HCT116 (cell line): ENCODE data around the gene LDLR. TPM values are rescaled to one million over a fixed set of nuclear protein-coding genes. Genes with fewer than 3 reads are reported as not detected.
A peak's percentile ranks its signal among the peaks of the same experiment; 100 is the strongest.

ENCODE experiments used
- ATAC-seq: fragments of 200-7000 bp; cut with Tn5 transposase; 2 replicates; pipeline ENCODE4 v1.9.1; 2020; ENCODE audit warnings: mild to moderate bottlenecking, moderate library complexity
- Bru-seq: library from RNA; stranded (reverse); fragments of 400-500 nt; gene quantifications from one replicate; lab custom pipeline; 2021; lab: Mats Ljungman, UMichigan
- BruChase-seq, 2 experiments: library from RNA; stranded (reverse); fragments of 400-500 nt; gene quantifications; one replicate each; lab custom pipeline; 2021; lab: Mats Ljungman, UMichigan
- BruUV-seq: library from RNA; stranded (reverse); fragments of 400-500 nt; replicated peaks from 2 replicates; lab custom pipeline; 2021; lab: Mats Ljungman, UMichigan
- CTCF ChIA-PET: fragments of 300-600 bp; sonication (Branson Sonifier 250); formaldehyde crosslinking; loops from one replicate; lab custom pipeline; 2021; ENCODE audit warnings: antibody characterized with exemption; lab: Charles Lee
- POLR2A ChIA-PET: fragments of 300-600, 350-600 bp; sonication (Branson Sonifier 250); formaldehyde crosslinking; loops from one replicate; lab custom pipeline; 2021; ENCODE audit warnings: antibody characterized with exemption; lab: Charles Lee
- RAD21 ChIA-PET, 2 experiments: fragments of 300-600 bp; sonication (Branson Sonifier 250); formaldehyde crosslinking; loops; one replicate each; lab custom pipeline; 2023; ENCODE audit warnings: low total read pairs in 2 of 2; ENCODE audit not compliant: uncharacterized antibody in 2 of 2, unreplicated experiment in 2 of 2, low non-redundant PET in 1 of 2; lab: Charles Lee
- DNase-seq: peaks from one replicate; pipeline ENCODE4 v3.0.0-alpha.2; 2010; ENCODE audit warnings: low read depth, low spot score
- H2AFZ ChIP-seq: fragments of 200-600 bp; shearing (Covaris generic), sonication (generic); 2 replicates; pipeline ENCODE4 v1.6.1; 2017; ENCODE audit warnings: low read depth, mixed run types, mixed read lengths, antibody characterized with exemption, low read length; ENCODE audit not compliant: poor library complexity, severe bottlenecking
- H3K27ac ChIP-seq: 2 replicates; pipeline ENCODE4 v1.5.1; 2012; ENCODE audit warnings: low read depth, low read length
- H3K27me3 ChIP-seq: fragments of 200-600 bp; sonication (generic); 2 replicates; pipeline ENCODE4 v1.6.1; 2016; ENCODE audit warnings: mixed run types, low read length, mixed read lengths; ENCODE audit not compliant: insufficient read depth
- H3K36me3 ChIP-seq, 2 experiments: fragments of 200-500 bp in 1 of 2; fragments of 200-600 bp in 1 of 2; sonication (Bioruptor generic) in 1 of 2; sonication (generic) in 1 of 2; 2 replicates each; pipeline versions ENCODE4 v1.5.1 to v1.6.1; 2014 to 2016; ENCODE audit warnings: low read length in 2 of 2, inconsistent platforms in 1 of 2, mixed read lengths in 1 of 2, mixed run types in 1 of 2; ENCODE audit not compliant: insufficient read depth in 2 of 2, control insufficient read depth in 1 of 2
- H3K4me1 ChIP-seq, 2 experiments: fragments of 200-600 bp in 1 of 2; sonication (generic) in 1 of 2; 2 replicates each; pipeline versions ENCODE4 v1.5.1 to v1.6.1; 2012 to 2017; ENCODE audit warnings: low read length in 2 of 2, inconsistent platforms in 1 of 2, mild to moderate bottlenecking in 1 of 2, mixed read lengths in 1 of 2, mixed run types in 1 of 2, moderate library complexity in 1 of 2; ENCODE audit not compliant: insufficient read depth in 2 of 2, control insufficient read depth in 1 of 2
- H3K4me2 ChIP-seq: fragments of 200-600 bp; sonication (generic); 2 replicates; pipeline ENCODE4 v1.6.1; 2017; ENCODE audit warnings: mixed run types, low read length, mixed read lengths
- H3K4me3 ChIP-seq, 2 experiments: fragments of 200-600 bp in 1 of 2; sonication (generic) in 1 of 2; replicated peaks in 1 of 2; 2 replicates each; pipeline ENCODE4 v1.5.1; 2011 to 2016; ENCODE audit warnings: low read length in 2 of 2, control low read depth in 1 of 2, low read depth in 1 of 2, mild to moderate bottlenecking in 1 of 2, mixed read lengths in 1 of 2, mixed run types in 1 of 2
- H3K79me2 ChIP-seq: fragments of 200-600 bp; sonication (generic); 2 replicates; pipeline ENCODE4 v1.6.1; 2017; ENCODE audit warnings: mild to moderate bottlenecking, mixed run types, low read length, moderate library complexity, mixed read lengths; ENCODE audit not compliant: insufficient read depth
- H3K9ac ChIP-seq: fragments of 200-600 bp; sonication (generic); 2 replicates; pipeline ENCODE4 v1.6.1; 2016; ENCODE audit warnings: low read length, mixed read lengths
- H3K9me2 ChIP-seq: fragments of 200-600 bp; sonication (generic), shearing (Covaris generic); 2 replicates; pipeline ENCODE4 v1.6.1; 2017; ENCODE audit warnings: mixed run types, mild to moderate bottlenecking, moderate library complexity; ENCODE audit not compliant: insufficient read depth
- H3K9me3 ChIP-seq, 2 experiments: fragments of 200-500 bp in 1 of 2; fragments of 200-600 bp in 1 of 2; sonication (Bioruptor generic) in 1 of 2; sonication (generic) in 1 of 2; 2 replicates each; pipeline ENCODE4 v1.6.1; 2014 to 2017; ENCODE audit warnings: low read length in 2 of 2, mixed read lengths in 2 of 2, inconsistent platforms in 1 of 2, low read depth in 1 of 2, mild to moderate bottlenecking in 1 of 2, mixed run types in 1 of 2, moderate library complexity in 1 of 2; ENCODE audit not compliant: control insufficient read depth in 1 of 2, insufficient read depth in 1 of 2
- H4K20me1 ChIP-seq: fragments of 200-600 bp; sonication (generic), shearing (Covaris generic); 2 replicates; pipeline ENCODE4 v1.6.1; 2017; ENCODE audit warnings: mixed run types, mild to moderate bottlenecking, moderate library complexity; ENCODE audit not compliant: insufficient read depth
- ATF3 ChIP-seq: IDR thresholded peaks from 2 replicates; pipeline ENCODE4 v1.6.1; 2012
- CEBPB ChIP-seq: IDR thresholded peaks from 2 replicates; pipeline ENCODE4 v1.6.1; 2012; ENCODE audit warnings: low read depth
- EGR1 ChIP-seq: IDR thresholded peaks from 2 replicates; pipeline ENCODE4 v1.6.1; 2012; ENCODE audit warnings: low read depth
- ELF1 ChIP-seq: IDR thresholded peaks from 2 replicates; pipeline ENCODE4 v1.6.1; 2012; ENCODE audit warnings: low read depth, borderline replicate concordance
- EZH2phosphoT487 ChIP-seq: fragments of 200-600 bp; IDR thresholded peaks from 2 replicates; pipeline ENCODE4 v1.6.1; 2018; ENCODE audit warnings: antibody characterized with exemption, borderline replicate concordance
- JUND ChIP-seq: IDR thresholded peaks from 2 replicates; pipeline ENCODE4 v1.6.1; 2012
- POLR2A ChIP-seq: IDR thresholded peaks from 2 replicates; pipeline ENCODE4 v1.7.0; 2011; ENCODE audit warnings: borderline replicate concordance; ENCODE audit not compliant: insufficient read depth, insufficient read length; ENCODE audit errors: extremely low read depth
- POLR2AphosphoS5 ChIP-seq: IDR thresholded peaks from 2 replicates; pipeline ENCODE4 v1.6.1; 2011; ENCODE audit warnings: mild to moderate bottlenecking, low read depth, low read length, moderate library complexity
- RAD21 ChIP-seq: IDR thresholded peaks from 2 replicates; pipeline ENCODE4 v1.6.1; 2012; ENCODE audit warnings: low read depth, mild to moderate bottlenecking
- SIN3A ChIP-seq: IDR thresholded peaks from 2 replicates; pipeline ENCODE4 v1.6.1; 2012; ENCODE audit warnings: low read depth
- SP1 ChIP-seq: IDR thresholded peaks from 2 replicates; pipeline ENCODE4 v1.6.1; 2012; ENCODE audit warnings: low read depth
- SRF ChIP-seq: IDR thresholded peaks from 2 replicates; pipeline ENCODE4 v1.6.1; 2012; ENCODE audit warnings: low read depth
- TCF7L2 ChIP-seq: IDR thresholded peaks from 2 replicates; pipeline ENCODE4 v1.7.0; 2011; ENCODE audit warnings: borderline replicate concordance, inconsistent platforms; ENCODE audit not compliant: insufficient read depth, insufficient read length; ENCODE audit errors: extremely low read depth
- YY1 ChIP-seq: IDR thresholded peaks from 2 replicates; pipeline ENCODE4 v1.6.1; 2011; ENCODE audit warnings: low read length, low read depth, moderate library complexity, mild to moderate bottlenecking; ENCODE audit not compliant: insufficient replicate concordance; ENCODE audit errors: extremely low read depth
- ZFX ChIP-seq: fragments of 450-650 bp; IDR thresholded peaks from 2 replicates; pipeline ENCODE4 v1.6.1; 2017
- ZNF274 ChIP-seq: fragments of 200-500 bp; sonication (Bioruptor generic); IDR thresholded peaks from 2 replicates; pipeline ENCODE4 v1.6.1; 2014; ENCODE audit warnings: mild to moderate bottlenecking, low read depth, low read length, inconsistent platforms
- intact Hi-C: fragments of 100-400 bp; cut with micrococcal nuclease; formaldehyde crosslinking; loops from 2 replicates; pipeline ENCODE4 v1.10.0; 2022
- long read RNA-seq: library from polyadenylated mRNA; unstranded; transcript quantifications from one replicate; pipeline ENCODE4 v2.0.0, GENCODE V29; 2021; ENCODE audit not compliant: unreplicated experiment
- polyA plus RNA-seq: library from polyadenylated mRNA; unstranded; fragments of >200 nt; gene quantifications from 2 replicates; pipeline ENCODE4 v1.2.1, GENCODE V29; 2012; ENCODE audit warnings: missing spikeins
- total RNA-seq: library from RNA; stranded (reverse); gene quantifications from one replicate; pipeline ENCODE4 v1.2.1, GENCODE V29; 2021; ENCODE audit not compliant: unreplicated experiment
- TF ChIP-seq, protein P1 (sequence below), 3 experiments: fragments of 200-600 bp in 1 of 3; sonication (generic) in 1 of 3; IDR thresholded peaks in 2 of 3; conservative IDR thresholded peaks in 1 of 3; 2 replicates each; pipeline ENCODE4 v1.5.1; 2012 to 2017; ENCODE audit warnings: low read depth in 2 of 3, low read length in 2 of 3, antibody characterized with exemption in 1 of 3, borderline replicate concordance in 1 of 3, control low read depth in 1 of 3, mild to moderate bottlenecking in 1 of 3, mixed read lengths in 1 of 3, mixed run types in 1 of 3, moderate library complexity in 1 of 3; ENCODE audit not compliant: insufficient read depth in 1 of 3
- TF ChIP-seq, protein P2 (sequence below): IDR thresholded peaks from 2 replicates; pipeline ENCODE4 v1.6.1; 2012; ENCODE audit warnings: low read depth

LDLR gene
- 92.4 TPM for total RNA-seq
- 69.8 and 84.2 TPM in 2 replicates for polyA plus RNA-seq
- percentile 87 among the genes with signal in this experiment for Bru-seq, nascent RNA
- BruChase-seq, experiment 1, labeled RNA remaining after a 6-hour chase: percentile 79 among the genes with signal in this experiment
- BruChase-seq, experiment 2, labeled RNA remaining after a 2-hour chase: percentile 80 among the genes with signal in this experiment
- long read RNA-seq, partial matches to known transcripts: 26 of 123 reads
- long read RNA-seq, other reads (novel, unspliced or antisense): 94 of 123 reads

- Histone ChIP-seq H3K27ac (peak within 1 kb of the TSS; percentile 80), H3K4me3 (peak within 1 kb of the TSS; percentile 92 to 97), H3K4me1 (peaks cover 78 to 86% of the 10 kb centered on the region in 2 experiments), H3K79me2 (peaks cover 49% of the 10 kb centered on the region), H3K4me2 (peak within 1 kb of the TSS; percentile 97), H4K20me1 (no peaks in the 10 kb centered on the region), H3K9me2 (no peaks in the 10 kb centered on the region), H3K9ac (peak within 1 kb of the TSS; percentile 99), H3K36me3 (peaks cover 2 to 9% of the 10 kb centered on the region in 2 experiments; a peak in 2 of 4 replicates), H3K27me3 (no peaks in the 10 kb centered on the region), H3K9me3 (no peaks in the 10 kb centered on the region), H2AFZ (no peak within 1 kb of the TSS)
- TSS peak; percentile 77 for BruUV-seq
- ChIA-PET POLR2A (no interaction called here), CTCF (interaction anchor here (1.3 kb wide), 3 partner anchors 37 to 153 kb away, joined by 3 to 5 read pairs (median 4); no protein-coding TSS in a partner anchor), RAD21 (no interaction called here)
- DNase-seq: peak; percentile 92
- intact Hi-C loops: loop anchor here (2.0 kb wide), 1 partner anchor 53 kb away; no protein-coding TSS in a partner anchor
- peak; percentile 56 for ATAC-seq
- TF ChIP-seq POLR2AphosphoS5 (peak; percentile 95), EGR1 (no peak; the same call in 1 of the 2 replicates), ATF3 (no peak), TCF7L2 (no peak), SRF (no peak), SP1 (peak; percentile 86), RAD21 (0 out of 2 replicates have a peak, but pooled peaks have one; percentile 1), EZH2phosphoT487 (no peak), CEBPB (peak; percentile 58), YY1 (peak; percentile 34), POLR2A (peak; percentile 90), ZFX (no peak), JUND (no peak), ZNF274 (no peak), SIN3A (peak; percentile 88), ELF1 (no peak)
- TF ChIP-seq, protein P1, sequence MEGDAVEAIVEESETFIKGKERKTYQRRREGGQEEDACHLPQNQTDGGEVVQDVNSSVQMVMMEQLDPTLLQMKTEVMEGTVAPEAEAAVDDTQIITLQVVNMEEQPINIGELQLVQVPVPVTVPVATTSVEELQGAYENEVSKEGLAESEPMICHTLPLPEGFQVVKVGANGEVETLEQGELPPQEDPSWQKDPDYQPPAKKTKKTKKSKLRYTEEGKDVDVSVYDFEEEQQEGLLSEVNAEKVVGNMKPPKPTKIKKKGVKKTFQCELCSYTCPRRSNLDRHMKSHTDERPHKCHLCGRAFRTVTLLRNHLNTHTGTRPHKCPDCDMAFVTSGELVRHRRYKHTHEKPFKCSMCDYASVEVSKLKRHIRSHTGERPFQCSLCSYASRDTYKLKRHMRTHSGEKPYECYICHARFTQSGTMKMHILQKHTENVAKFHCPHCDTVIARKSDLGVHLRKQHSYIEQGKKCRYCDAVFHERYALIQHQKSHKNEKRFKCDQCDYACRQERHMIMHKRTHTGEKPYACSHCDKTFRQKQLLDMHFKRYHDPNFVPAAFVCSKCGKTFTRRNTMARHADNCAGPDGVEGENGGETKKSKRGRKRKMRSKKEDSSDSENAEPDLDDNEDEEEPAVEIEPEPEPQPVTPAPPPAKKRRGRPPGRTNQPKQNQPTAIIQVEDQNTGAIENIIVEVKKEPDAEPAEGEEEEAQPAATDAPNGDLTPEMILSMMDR (IDR thresholded peaks at IDR 0.05 in 2 of 3, conservative IDR thresholded peaks at IDR 0.05 in 1 of 3; ENCODE audit: borderline replicate concordance in 1 of 3, insufficient read depth in 1 of 3, low read depth in 2 of 3, low read length in 2 of 3): no peak
- TF ChIP-seq, protein P2, sequence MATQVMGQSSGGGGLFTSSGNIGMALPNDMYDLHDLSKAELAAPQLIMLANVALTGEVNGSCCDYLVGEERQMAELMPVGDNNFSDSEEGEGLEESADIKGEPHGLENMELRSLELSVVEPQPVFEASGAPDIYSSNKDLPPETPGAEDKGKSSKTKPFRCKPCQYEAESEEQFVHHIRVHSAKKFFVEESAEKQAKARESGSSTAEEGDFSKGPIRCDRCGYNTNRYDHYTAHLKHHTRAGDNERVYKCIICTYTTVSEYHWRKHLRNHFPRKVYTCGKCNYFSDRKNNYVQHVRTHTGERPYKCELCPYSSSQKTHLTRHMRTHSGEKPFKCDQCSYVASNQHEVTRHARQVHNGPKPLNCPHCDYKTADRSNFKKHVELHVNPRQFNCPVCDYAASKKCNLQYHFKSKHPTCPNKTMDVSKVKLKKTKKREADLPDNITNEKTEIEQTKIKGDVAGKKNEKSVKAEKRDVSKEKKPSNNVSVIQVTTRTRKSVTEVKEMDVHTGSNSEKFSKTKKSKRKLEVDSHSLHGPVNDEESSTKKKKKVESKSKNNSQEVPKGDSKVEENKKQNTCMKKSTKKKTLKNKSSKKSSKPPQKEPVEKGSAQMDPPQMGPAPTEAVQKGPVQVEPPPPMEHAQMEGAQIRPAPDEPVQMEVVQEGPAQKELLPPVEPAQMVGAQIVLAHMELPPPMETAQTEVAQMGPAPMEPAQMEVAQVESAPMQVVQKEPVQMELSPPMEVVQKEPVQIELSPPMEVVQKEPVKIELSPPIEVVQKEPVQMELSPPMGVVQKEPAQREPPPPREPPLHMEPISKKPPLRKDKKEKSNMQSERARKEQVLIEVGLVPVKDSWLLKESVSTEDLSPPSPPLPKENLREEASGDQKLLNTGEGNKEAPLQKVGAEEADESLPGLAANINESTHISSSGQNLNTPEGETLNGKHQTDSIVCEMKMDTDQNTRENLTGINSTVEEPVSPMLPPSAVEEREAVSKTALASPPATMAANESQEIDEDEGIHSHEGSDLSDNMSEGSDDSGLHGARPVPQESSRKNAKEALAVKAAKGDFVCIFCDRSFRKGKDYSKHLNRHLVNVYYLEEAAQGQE: no peak
Observed at GRCh38 chr19:11089254-11090013, at the start of gene LDLR. TSS of gene LDLR (plus strand) at chr19:11089463. CDS start at chr19:11089549, 86 bp downstream.
